ENCODE measurements around the gene CTIF. TPM values are rescaled to one million over a fixed set of nuclear protein-coding genes. Genes with fewer than 3 reads are reported as not detected.

CTIF gene
- polyA plus RNA-seq, 1 of the 3 experiments (the other 2 are of a cell fraction): 47.2 TPM

GRCh38 chr18:48904847-48905394 lies 366.1 kb downstream of the CTIF start:
- no peak overlapping the region; a peak in 1 of 4 replicates for H3K27ac ChIP-seq (ENCODE audit: low read depth in 2 of 2, low read length in 1 of 2)
- H3F3A ChIP-seq (replicated peaks; ENCODE audit: insufficient read depth): peaks cover 15% of the 10 kb centered on the region
- H3K27me3 ChIP-seq (ENCODE audit: insufficient read depth): no peaks in the 10 kb centered on the region
- H3K36me3 ChIP-seq (replicated peaks in 1 of 2; ENCODE audit: control insufficient read depth in 1 of 2, insufficient read depth in 2 of 2, low read length in 1 of 2): peaks cover 0 to 5% of the 10 kb centered on the region in 2 experiments
- H3K4me2 ChIP-seq: no peak overlapping the region
- no peak overlapping the region for H3K9ac ChIP-seq
- POLR2A ChIA-PET: no interaction called here
- no peak for DNase-seq
- 88% methylated on average over 3 of the region's 3 CpGs for WGBS (ENCODE audit: low lambda C conversion rate)
- peaks cover 6% of the 10 kb centered on the region; the same call in 1 of the 2 replicates for H3K9me3 ChIP-seq
- H4K20me1 ChIP-seq (ENCODE audit: insufficient read depth): no peaks in the 10 kb centered on the region
- H3K4me1 ChIP-seq (ENCODE audit: control insufficient read depth in 1 of 2, insufficient read depth in 2 of 2, low read depth in 1 of 2, low read length in 1 of 2): peaks cover 9 to 19% of the 10 kb centered on the region in 2 experiments; a peak in 3 of 4 replicates
- CTCF ChIA-PET: no interaction called here
- H3K4me3 ChIP-seq (ENCODE audit: low read depth in 2 of 2, low read length in 1 of 2): no peak overlapping the region
- peaks cover 28% of the 10 kb centered on the region for H3K79me2 ChIP-seq (ENCODE audit: insufficient read depth)
- no peak for TF ChIP-seq FOXJ3 (CRISPR knock-in tag; IDR thresholded peaks at IDR 0.05)
- TF ChIP-seq, protein P1, sequence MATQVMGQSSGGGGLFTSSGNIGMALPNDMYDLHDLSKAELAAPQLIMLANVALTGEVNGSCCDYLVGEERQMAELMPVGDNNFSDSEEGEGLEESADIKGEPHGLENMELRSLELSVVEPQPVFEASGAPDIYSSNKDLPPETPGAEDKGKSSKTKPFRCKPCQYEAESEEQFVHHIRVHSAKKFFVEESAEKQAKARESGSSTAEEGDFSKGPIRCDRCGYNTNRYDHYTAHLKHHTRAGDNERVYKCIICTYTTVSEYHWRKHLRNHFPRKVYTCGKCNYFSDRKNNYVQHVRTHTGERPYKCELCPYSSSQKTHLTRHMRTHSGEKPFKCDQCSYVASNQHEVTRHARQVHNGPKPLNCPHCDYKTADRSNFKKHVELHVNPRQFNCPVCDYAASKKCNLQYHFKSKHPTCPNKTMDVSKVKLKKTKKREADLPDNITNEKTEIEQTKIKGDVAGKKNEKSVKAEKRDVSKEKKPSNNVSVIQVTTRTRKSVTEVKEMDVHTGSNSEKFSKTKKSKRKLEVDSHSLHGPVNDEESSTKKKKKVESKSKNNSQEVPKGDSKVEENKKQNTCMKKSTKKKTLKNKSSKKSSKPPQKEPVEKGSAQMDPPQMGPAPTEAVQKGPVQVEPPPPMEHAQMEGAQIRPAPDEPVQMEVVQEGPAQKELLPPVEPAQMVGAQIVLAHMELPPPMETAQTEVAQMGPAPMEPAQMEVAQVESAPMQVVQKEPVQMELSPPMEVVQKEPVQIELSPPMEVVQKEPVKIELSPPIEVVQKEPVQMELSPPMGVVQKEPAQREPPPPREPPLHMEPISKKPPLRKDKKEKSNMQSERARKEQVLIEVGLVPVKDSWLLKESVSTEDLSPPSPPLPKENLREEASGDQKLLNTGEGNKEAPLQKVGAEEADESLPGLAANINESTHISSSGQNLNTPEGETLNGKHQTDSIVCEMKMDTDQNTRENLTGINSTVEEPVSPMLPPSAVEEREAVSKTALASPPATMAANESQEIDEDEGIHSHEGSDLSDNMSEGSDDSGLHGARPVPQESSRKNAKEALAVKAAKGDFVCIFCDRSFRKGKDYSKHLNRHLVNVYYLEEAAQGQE (IDR thresholded peaks at IDR 0.05; ENCODE audit: low read depth, low read length): no peak
- TF ChIP-seq SIN3A (IDR thresholded peaks at IDR 0.05; ENCODE audit: borderline replicate concordance, low read depth, low read length): no peak
- TF ChIP-seq, protein P2, sequence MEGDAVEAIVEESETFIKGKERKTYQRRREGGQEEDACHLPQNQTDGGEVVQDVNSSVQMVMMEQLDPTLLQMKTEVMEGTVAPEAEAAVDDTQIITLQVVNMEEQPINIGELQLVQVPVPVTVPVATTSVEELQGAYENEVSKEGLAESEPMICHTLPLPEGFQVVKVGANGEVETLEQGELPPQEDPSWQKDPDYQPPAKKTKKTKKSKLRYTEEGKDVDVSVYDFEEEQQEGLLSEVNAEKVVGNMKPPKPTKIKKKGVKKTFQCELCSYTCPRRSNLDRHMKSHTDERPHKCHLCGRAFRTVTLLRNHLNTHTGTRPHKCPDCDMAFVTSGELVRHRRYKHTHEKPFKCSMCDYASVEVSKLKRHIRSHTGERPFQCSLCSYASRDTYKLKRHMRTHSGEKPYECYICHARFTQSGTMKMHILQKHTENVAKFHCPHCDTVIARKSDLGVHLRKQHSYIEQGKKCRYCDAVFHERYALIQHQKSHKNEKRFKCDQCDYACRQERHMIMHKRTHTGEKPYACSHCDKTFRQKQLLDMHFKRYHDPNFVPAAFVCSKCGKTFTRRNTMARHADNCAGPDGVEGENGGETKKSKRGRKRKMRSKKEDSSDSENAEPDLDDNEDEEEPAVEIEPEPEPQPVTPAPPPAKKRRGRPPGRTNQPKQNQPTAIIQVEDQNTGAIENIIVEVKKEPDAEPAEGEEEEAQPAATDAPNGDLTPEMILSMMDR (IDR thresholded peaks at IDR 0.05): no peak
- TF ChIP-seq GATA2 (CRISPR knock-in tag; IDR thresholded peaks at IDR 0.05): no peak
- TF ChIP-seq POLR2AphosphoS5 (IDR thresholded peaks at IDR 0.05; ENCODE audit: low read depth, low read length): no peak
- no peak for TF ChIP-seq MAX (IDR thresholded peaks at IDR 0.05; ENCODE audit: low read depth)
- TF ChIP-seq, protein P3, sequence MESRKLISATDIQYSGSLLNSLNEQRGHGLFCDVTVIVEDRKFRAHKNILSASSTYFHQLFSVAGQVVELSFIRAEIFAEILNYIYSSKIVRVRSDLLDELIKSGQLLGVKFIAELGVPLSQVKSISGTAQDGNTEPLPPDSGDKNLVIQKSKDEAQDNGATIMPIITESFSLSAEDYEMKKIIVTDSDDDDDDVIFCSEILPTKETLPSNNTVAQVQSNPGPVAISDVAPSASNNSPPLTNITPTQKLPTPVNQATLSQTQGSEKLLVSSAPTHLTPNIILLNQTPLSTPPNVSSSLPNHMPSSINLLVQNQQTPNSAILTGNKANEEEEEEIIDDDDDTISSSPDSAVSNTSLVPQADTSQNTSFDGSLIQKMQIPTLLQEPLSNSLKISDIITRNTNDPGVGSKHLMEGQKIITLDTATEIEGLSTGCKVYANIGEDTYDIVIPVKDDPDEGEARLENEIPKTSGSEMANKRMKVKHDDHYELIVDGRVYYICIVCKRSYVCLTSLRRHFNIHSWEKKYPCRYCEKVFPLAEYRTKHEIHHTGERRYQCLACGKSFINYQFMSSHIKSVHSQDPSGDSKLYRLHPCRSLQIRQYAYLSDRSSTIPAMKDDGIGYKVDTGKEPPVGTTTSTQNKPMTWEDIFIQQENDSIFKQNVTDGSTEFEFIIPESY (IDR thresholded peaks at IDR 0.05; ENCODE audit: borderline replicate concordance, low read depth): no peak
- H2AFZ ChIP-seq (ENCODE audit: low read depth): no peak overlapping the region
- no peaks in the 10 kb centered on the region for H3K9me2 ChIP-seq

Measured in SK-N-SH (cell line).